Activated naive CD4-positive, alpha-beta T cell treated with anti-CD3 and anti-CD28 coated beads, Interleukin-2, amount 50 U/mL, for 72 hours (primary cell): ENCODE results near the gene PAPPA. TPM values are rescaled to one million over a fixed set of nuclear protein-coding genes. Genes with fewer than 3 reads are reported as not detected.

ENCODE experiments used
- ATAC-seq, 2 donors: fragments of 150-1000 bp; cut with Tn5 transposase; 2 replicates each; pipeline ENCODE4 v1.10.0; 2021; ENCODE audit warnings: mild to moderate bottlenecking in 2 of 2, moderate library complexity in 2 of 2
- DNase-seq, 2 donors: peaks; one replicate each; pipeline ENCODE4 v3.0.0; 2021 to 2022; ENCODE audit warnings: low spot score in 2 of 2
- H3K27ac Mint-ChIP-seq, 2 donors: one replicate each; pipeline ENCODE4 v1.8.0; 2022; ENCODE audit warnings: mild to moderate bottlenecking in 2 of 2, mixed read lengths in 2 of 2
- H3K36me3 Mint-ChIP-seq, 2 donors: one replicate each; pipeline ENCODE4 v1.8.0; 2022; ENCODE audit warnings: mixed read lengths in 2 of 2
- H3K9me3 Mint-ChIP-seq, 2 donors: one replicate each; pipeline ENCODE4 v1.8.0; 2022; ENCODE audit warnings: mixed read lengths in 2 of 2
- total RNA-seq, 2 donors: library from RNA; stranded (reverse); gene quantifications; one replicate each; pipeline ENCODE4 v1.2.3, GENCODE V29; 2022

The PAPPA gene
- total RNA-seq, 2 donors from 2014 or later: 0.30 to 0.37 TPM

DNA sequence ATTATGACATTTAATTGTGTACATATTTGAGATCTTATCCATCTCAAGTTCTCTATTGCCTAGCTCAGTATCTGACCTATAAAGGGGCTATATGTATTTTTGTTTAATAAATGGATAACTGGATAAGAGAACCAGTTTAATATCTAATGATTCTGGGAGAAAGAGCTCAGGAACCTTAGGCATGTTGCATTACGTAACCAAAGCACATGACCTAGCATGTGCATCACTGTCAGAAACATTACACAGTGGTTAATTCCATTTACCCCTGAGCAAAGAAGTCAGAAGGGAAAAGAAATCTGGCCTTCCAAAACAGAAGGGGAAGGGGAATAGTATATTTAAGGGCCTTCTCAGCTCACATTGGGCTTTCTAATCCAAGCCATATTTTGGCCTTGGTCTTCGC is 12.3 kb downstream of the PAPPA start:
- peaks cover 0 to 20% of the 10 kb centered on the region in 2 donors for H3K9me3 Mint-ChIP-seq
- DNase-seq: no peak
- H3K36me3 Mint-ChIP-seq: no peaks in the 10 kb centered on the region
- no peak overlapping the region for H3K27ac Mint-ChIP-seq
- ATAC-seq: no peak

DNA sequence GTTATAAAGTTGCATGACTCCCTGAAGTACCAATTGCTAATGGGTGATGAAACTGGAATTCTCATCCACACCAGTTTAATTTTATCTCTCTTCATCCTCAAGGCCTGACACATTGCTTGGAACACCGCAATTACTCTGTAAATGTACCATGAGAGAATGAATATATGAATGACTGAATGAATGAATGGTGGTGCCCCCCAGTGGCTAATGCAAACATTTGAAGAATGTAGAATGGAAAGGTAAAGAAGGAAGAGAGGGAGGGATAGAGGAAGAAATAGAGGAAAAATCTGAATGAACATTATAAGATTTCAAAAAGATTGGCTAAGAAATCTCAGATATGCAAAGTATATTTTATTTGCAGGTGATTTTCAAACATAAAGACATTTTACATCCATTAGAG is 13.1 kb downstream of the PAPPA start:
- Mint-ChIP-seq H3K27ac (no peak overlapping the region), H3K9me3 (peaks cover 0 to 20% of the 10 kb centered on the region in 2 donors), H3K36me3 (no peaks in the 10 kb centered on the region)
- DNase-seq: no peak
- no peak for ATAC-seq

DNA sequence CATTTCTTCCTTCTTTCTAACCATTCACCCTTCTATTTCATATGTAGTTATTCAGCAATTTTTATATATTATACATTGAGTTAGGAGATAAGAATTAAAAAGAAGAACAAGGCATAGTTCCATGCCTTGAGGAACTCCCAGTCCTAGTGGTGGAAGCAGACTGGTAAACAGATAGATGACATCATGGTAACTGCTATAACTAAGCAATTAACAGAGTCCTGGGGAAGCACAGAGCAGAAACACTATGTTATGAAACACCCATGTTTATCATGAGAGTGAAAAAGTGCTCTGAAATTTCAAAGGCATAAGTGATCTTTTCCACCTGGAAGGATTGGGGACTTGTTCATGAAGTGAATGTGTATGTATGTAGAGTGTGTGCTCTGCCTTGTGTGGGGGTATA is 14.6 kb downstream of the PAPPA start:
- Mint-ChIP-seq H3K27ac (no peak overlapping the region), H3K36me3 (no peaks in the 10 kb centered on the region), H3K9me3 (peaks cover 0 to 16% of the 10 kb centered on the region in 2 donors)
- DNase-seq: no peak
- no peak for ATAC-seq

DNA sequence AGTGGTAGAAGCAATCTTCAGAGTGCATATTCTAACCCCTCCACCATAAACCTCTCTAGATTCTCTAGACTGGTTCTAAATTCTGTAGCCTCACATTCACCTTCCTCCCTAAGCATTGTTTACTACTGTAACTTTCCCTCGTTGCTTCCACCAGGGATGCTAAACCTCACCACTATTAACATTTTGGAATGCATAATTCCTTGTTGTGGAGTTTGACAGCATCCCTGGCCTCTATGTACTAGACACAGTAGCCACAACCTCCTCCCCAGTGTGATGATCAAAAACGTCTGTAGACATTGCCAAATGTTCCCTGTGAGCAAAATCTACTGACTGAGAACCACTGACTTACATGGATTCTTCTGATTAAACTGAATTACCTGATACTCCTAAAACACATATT is 18.6 kb downstream of the PAPPA start:
- H3K9me3 Mint-ChIP-seq: peaks cover 4 to 13% of the 10 kb centered on the region in 2 donors
- no peak for ATAC-seq
- no peaks in the 10 kb centered on the region for H3K36me3 Mint-ChIP-seq
- DNase-seq: no peak
- H3K27ac Mint-ChIP-seq: no peak overlapping the region

DNA sequence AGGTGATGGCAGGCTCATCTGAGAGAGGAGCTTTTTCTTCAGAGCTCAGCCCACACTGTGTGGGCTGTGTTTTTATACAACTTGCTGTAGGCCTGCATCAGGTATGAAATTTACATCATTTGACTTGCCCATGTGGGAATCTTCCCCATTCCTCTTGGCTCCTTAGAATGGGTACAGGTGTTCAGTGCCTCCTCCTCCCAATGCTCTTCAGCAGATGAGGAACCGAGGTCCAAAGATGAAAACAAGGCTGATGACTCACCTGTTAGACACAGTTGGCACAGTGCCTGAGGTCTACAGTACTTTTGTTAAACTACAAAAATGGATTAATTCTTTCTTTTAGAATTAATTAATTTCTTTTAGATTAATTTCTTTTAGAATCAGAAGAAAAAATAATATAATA is 20.8 kb downstream of the PAPPA start:
- ATAC-seq: no peak
- Mint-ChIP-seq H3K27ac (no peak overlapping the region), H3K9me3 (peaks cover 4 to 13% of the 10 kb centered on the region in 2 donors), H3K36me3 (no peaks in the 10 kb centered on the region)
- DNase-seq: no peak

DNA sequence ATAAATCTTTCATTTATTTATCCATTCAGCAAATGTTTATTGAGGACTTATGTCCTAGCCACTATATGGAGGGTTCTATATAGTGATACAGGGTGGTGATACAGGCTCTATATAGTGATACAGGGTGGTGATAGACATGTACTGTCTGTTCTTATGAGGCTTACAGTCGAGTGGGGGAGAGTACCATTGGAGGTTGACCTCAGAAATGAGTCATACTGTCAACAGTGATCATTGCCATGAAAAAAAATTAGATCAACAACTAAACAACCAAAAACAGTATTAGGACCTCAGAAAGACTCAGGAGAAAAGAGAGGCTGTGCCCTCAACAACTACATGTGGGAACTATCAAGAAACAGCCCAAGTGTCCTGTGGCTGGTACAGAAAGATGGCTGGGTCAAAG is 22.0 kb downstream of the PAPPA start:
- H3K36me3 Mint-ChIP-seq: no peaks in the 10 kb centered on the region
- H3K9me3 Mint-ChIP-seq: peaks cover 4 to 10% of the 10 kb centered on the region in 2 donors
- no peak overlapping the region for H3K27ac Mint-ChIP-seq
- ATAC-seq (no peak), DNase-seq (no peak)

DNA sequence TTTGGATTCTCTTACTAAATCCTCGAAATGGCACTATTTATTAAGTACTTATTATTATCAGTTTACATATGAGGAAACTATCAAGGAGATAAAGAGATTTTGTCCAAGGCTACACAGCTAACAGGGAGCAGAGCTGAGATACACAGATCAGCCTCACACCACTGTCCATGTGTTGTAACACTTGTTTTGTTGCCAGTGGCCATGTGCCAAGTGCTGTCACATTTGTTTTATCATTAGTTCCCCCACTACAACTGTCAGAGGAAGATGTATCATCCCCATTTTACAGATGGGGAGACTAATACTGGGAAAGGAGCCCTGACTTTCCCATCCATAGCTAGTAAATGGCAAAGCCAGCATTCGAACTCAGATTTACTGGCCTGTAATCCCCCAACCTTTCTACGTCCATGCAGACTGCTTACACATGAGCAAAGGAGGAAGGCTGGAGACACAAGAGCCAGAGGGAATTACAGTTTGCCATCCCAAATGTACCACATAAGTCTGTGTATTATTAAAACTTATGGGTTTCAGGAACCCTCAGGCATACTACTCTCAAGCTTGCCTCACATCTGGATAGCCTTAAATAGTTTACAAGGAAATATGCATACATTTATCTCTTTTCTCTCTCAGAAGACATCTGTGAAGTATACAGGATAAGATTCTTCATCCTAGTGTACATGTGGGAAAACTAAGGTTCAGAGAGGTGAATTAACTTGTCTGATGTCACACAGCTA is 25.1 kb downstream of the PAPPA start:
- Mint-ChIP-seq H3K36me3 (no peaks in the 10 kb centered on the region), H3K27ac (no peak overlapping the region), H3K9me3 (peaks cover 4 to 9% of the 10 kb centered on the region in 2 donors)
- no peak for ATAC-seq
- no peak for DNase-seq

DNA sequence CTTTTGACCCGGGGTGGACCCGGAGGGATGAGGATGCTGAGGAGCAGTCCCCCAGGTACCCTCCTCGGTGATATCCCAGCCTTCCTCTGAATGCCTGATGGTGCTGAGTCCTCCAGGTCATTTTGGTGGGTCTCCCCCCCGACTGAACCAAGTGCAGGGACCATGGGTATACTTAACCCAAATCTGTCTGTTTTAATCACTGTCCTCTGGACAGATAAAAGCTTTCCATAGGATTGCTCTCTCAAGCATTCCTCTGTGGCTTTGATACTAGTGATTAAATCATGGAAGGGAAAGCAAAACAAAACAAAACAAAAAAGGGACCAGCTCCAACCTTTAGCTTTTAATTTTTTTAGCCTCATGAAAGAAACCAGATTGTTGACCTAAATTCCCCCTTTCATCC is 26.0 kb downstream of the PAPPA start:
- Mint-ChIP-seq H3K36me3 (no peaks in the 10 kb centered on the region), H3K27ac (no peak overlapping the region), H3K9me3 (peaks cover 4 to 9% of the 10 kb centered on the region in 2 donors)
- DNase-seq: no peak
- no peak for ATAC-seq

DNA sequence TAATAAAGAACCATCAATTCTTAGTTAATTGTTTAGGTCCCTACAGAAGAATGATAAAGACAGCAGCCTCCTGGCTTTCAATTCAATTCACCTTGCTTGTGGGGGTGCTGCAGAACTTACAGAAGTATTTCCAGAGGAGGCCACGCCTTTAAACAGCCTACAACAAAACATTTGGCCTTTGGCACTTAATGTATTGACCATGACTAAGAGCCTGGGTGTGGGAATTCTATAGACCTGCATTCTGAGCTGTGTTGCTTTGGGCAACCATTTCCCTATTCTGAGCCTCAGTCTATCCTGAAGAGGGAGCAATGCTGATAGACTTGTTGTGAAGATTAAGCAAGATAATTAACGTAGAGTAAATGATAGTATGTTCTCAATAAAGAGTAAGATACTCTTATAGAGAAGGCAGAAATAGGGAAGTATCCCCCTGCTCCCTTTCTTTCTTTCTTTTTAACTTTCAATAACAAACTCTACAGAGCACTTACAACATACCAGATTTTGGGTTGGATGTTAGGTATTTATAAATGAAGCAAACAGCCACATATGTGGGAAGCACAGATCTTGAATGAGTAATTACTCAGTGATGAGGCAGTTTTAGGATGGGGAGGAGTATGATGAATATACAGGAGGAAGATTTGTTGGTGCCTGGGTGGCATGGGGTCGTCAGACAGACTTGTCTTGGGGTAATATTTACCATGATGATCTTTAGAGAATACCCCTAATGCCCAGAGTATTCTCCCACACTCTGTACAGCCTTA is 28.4 kb downstream of the PAPPA start:
- Mint-ChIP-seq H3K27ac (no peak overlapping the region), H3K9me3 (peaks cover 2 to 4% of the 10 kb centered on the region in 2 donors), H3K36me3 (no peaks in the 10 kb centered on the region)
- DNase-seq (no peak), ATAC-seq (no peak)

DNA sequence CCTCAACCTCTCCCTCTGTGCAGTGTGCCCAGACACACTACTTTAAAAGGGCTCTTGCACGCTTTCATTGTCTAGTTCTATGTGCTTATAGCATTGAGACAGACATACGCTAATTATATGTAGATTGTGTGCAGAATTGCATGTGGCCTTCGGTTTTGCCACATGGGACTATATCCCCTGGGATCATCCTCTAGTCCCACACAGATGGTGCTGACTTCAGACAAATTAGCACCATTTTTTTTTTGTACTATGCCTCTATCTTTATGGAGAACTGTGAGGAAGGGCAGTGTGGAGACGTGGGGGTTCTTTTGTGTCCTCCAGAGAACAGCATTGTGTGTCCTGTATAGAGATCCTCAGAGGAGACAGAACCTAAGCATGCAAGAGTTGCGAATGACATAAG is 29.3 kb downstream of the PAPPA start:
- peaks cover 0 to 4% of the 10 kb centered on the region in 2 donors for H3K9me3 Mint-ChIP-seq
- DNase-seq: no peak
- ATAC-seq: no peak
- H3K27ac Mint-ChIP-seq: no peak overlapping the region
- H3K36me3 Mint-ChIP-seq: no peaks in the 10 kb centered on the region

DNA sequence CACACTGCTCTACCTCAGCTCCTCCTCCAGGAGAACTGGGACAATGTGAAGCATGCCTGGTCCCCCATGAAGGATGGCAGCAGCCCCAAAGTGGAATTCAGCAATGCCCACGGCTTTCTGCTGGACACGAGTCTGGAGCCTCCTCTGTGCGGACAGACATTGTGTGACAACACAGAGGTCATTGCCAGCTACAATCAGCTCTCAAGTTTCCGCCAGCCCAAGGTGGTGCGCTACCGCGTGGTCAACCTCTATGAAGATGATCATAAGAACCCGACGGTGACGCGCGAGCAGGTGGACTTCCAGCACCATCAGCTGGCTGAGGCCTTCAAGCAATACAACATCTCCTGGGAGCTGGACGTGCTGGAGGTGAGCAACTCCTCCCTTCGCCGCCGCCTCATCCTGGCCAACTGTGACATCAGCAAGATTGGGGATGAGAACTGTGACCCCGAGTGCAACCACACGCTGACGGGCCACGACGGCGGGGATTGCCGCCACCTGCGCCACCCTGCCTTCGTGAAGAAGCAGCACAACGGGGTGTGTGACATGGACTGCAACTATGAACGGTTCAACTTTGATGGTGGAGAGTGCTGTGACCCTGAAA is 34.1 kb downstream of the PAPPA start:
- H3K27ac Mint-ChIP-seq: no peak overlapping the region
- DNase-seq (no peak), ATAC-seq (no peak)
- H3K36me3 Mint-ChIP-seq: no peaks in the 10 kb centered on the region
- H3K9me3 Mint-ChIP-seq: peaks cover 0 to 4% of the 10 kb centered on the region in 2 donors

DNA sequence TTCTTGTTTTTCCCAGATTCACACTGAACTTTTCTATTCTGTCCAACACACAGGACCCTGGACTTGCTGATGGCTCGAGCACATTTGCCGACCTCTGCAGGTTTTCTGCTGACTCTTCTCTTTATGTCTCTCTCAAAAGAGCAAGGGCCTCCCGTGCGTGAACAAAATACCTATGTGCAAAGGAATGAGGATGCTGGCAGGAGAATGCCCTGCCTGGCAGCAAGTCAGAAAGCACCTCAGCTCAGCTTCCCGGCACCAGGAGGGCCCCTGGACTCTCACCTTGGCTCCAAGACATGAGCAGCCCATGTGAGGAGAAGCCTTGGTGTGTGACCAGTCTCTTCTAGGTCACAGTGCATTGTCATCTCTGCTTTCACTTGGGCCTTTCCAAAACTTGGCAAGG is 36.1 kb downstream of the PAPPA start:
- no peak for DNase-seq
- ATAC-seq: no peak
- no peak overlapping the region for H3K27ac Mint-ChIP-seq
- no peaks in the 10 kb centered on the region for H3K36me3 Mint-ChIP-seq
- peaks cover 0 to 4% of the 10 kb centered on the region in 2 donors for H3K9me3 Mint-ChIP-seq

DNA sequence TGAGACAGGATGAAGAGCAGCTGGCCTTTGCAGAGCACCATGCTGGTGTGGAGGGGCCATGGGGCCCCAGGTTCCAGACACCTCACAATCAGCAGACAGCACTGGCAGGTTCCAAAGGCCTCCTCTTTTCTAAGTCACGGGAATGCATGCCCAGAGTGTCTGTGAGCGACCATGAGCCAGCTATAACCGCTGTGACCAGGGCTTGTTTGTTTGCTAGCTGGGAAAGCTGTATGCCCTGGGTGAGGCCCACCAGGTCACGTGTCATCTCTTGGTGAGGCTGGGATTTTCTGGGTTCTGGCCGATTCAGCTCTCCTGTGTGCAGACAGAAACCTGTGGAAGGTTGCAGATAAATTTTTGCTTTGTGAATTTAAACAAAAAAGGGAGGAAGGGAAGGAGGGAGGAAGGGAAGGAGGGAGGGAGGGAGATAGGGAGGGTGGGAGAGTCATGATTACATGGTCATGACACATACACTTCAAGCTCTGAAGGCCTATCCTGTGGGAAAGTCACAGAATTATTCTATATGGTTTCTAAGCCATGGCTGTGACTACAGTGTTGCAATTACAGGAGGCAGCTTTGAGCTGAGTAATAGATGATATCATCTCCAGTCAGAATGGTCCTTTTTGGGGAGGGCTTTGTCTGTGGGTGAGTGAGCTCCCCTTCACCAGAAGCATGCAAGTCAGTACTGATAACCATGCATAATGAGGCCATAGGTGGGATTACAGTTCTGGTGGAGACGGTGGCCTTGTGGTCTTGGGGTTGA is 37.2 kb downstream of the PAPPA start:
- ATAC-seq (no peak), DNase-seq (no peak)
- H3K9me3 Mint-ChIP-seq: peaks cover 0 to 4% of the 10 kb centered on the region in 2 donors
- H3K27ac Mint-ChIP-seq: no peak overlapping the region
- H3K36me3 Mint-ChIP-seq: no peaks in the 10 kb centered on the region

DNA sequence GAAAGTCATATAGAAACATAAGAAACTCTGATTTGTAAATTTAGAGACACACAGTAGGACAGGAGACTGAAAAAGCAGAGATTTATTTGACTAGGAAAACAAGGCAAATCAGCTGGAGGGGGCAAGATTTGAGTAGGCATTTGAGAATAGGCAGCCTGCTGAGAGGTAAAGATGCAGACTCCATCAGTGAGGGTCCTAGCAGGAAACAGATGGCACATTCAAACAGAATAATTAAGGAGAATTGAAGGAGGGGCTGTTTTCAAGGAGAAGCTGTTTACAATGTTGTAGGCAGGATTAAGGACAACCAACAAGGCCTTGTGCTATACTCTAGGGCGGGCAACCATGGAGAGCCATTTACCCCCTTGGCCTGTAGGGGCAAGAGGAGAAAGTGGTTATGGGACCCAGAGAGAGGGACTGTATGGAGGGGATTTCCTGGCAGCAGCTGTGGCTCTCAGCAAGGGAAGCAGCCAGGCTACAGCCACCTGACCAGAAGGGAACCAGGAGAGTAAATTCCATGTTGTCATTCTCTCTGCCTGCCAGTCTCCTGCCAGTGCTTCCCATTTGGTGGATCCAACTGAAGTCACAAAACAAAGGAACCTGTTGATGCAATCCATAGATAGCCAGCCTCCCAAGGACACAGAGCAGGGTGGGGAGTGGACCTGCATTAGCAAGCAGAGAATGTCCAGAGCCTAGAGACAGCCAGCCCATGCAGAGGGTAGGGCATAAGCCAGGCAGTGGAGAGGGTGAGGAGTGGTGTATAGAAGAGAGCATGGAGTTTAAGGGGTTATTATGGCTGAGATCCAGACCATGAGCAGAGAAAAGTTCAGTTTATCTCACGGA is 38.2 kb downstream of the PAPPA start:
- Mint-ChIP-seq H3K27ac (no peak overlapping the region), H3K9me3 (peaks cover 0 to 7% of the 10 kb centered on the region in 2 donors), H3K36me3 (no peaks in the 10 kb centered on the region)
- DNase-seq (no peak), ATAC-seq (no peak)

DNA sequence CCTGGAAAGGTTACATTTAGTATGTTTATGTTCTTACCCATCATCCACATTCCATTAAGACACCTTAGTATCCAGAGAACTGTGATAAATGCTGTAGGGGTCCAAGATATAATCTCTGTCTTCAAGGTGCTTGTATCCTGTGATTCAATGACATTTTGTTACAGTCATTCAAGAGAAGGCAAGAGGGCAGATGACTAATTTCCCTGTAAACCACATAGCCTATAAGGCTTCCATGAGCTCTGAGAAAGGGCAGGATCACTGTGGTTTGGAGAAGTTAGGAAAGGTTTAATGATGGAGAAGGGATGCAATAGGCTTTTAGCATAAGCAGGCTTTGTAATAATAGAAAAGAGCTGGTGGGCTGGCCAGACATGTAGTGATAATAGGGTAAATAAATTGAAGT is 40.0 kb downstream of the PAPPA start:
- DNase-seq (no peak), ATAC-seq (no peak)
- H3K9me3 Mint-ChIP-seq: peaks cover 0 to 8% of the 10 kb centered on the region in 2 donors
- H3K36me3 Mint-ChIP-seq: no peaks in the 10 kb centered on the region
- no peak overlapping the region for H3K27ac Mint-ChIP-seq

DNA sequence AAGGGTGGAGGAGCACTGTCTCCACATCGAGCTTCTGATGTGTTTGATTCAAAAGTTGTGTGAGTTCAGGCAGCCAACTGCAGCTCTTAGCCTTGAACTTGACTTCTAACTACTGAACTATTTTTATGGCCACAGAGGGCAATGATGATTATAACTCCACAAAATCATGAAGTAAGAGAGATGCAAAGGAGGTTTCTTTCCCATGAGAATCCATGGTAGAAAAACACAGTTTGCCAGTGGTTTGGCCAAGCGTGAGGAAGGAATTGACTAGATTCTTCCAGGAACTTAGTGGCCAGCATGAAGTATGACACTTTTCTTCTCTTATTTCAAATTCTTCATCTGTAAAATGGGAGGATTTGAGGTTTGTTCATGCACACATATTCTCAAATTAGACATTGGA is 43.2 kb downstream of the PAPPA start:
- ATAC-seq (no peak), DNase-seq (no peak)
- no peaks in the 10 kb centered on the region for H3K36me3 Mint-ChIP-seq
- no peak overlapping the region for H3K27ac Mint-ChIP-seq
- H3K9me3 Mint-ChIP-seq: peaks cover 4 to 14% of the 10 kb centered on the region in 2 donors
